ENCODE results near the gene RCN1.

DNA sequence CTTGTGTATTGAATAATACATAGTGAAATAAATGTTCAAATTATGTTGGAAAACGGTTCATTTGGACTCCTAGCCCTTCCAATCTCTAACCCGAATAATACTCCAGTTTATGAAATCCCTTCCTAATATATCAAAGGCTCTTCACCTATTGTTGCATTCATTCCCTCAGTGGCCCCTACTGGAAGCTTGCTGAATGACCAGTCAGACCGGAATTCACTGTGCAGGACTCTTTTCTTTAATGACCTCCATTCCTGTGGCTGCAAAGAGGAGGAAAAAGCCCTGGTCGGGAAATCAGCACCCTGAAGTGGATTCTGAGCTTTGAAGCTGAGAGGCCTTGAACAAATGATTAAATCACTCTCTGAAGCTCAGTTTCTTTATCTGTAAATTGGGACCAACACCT lies 19.1 kb upstream of the RCN1 start:
- TF ChIP-seq POLR2AphosphoS5 (IDR thresholded peaks at IDR 0.05; ENCODE audit: low read depth, low read length), result no peak
- TF ChIP-seq, protein P1, sequence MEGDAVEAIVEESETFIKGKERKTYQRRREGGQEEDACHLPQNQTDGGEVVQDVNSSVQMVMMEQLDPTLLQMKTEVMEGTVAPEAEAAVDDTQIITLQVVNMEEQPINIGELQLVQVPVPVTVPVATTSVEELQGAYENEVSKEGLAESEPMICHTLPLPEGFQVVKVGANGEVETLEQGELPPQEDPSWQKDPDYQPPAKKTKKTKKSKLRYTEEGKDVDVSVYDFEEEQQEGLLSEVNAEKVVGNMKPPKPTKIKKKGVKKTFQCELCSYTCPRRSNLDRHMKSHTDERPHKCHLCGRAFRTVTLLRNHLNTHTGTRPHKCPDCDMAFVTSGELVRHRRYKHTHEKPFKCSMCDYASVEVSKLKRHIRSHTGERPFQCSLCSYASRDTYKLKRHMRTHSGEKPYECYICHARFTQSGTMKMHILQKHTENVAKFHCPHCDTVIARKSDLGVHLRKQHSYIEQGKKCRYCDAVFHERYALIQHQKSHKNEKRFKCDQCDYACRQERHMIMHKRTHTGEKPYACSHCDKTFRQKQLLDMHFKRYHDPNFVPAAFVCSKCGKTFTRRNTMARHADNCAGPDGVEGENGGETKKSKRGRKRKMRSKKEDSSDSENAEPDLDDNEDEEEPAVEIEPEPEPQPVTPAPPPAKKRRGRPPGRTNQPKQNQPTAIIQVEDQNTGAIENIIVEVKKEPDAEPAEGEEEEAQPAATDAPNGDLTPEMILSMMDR (IDR thresholded peaks at IDR 0.05 in 2 of 3, conservative IDR thresholded peaks at IDR 0.05 in 1 of 3; ENCODE audit: borderline replicate concordance in 1 of 3, insufficient read depth in 1 of 3, low read depth in 2 of 3, low read length in 2 of 3), result peak; percentile 27 to 60 (median 60); a peak in 5 of 6 replicates
- TF ChIP-seq JUND (IDR thresholded peaks at IDR 0.05), result no peak
- no peak for TF ChIP-seq EGR1 (IDR thresholded peaks at IDR 0.05; ENCODE audit: low read depth)
